GM19395 (cell line): ENCODE measurements around the gene CCNY.

Source experiments
- ATAC-seq: cut with Tn5 transposase; IDR thresholded peaks from one replicate; pipeline ENCODE4 v1.9.1; 2021; ENCODE audit warnings: mild to moderate bottlenecking, moderate library complexity; ENCODE audit not compliant: unreplicated experiment

Gene CCNY

GRCh38 chr10:35573796-35574195 is 237.5 kb downstream of the CCNY start:
- no peak for ATAC-seq

GRCh38 chr10:35574924-35575352 is 238.6 kb downstream of the CCNY start:
- no peak for ATAC-seq

GRCh38 chr10:35575640-35576039 is 239.3 kb downstream of the CCNY start:
- no peak for ATAC-seq

- no peak for ATAC-seq
These were observed 240.4 kb downstream of the CCNY start for GRCh38 chr10:35576730-35577129.

GRCh38 chr10:35577926-35578617 is 241.8 kb downstream of the CCNY start:
- ATAC-seq = no peak

- no peak for ATAC-seq
These were observed 242.3 kb downstream of the CCNY start for GRCh38 chr10:35578618-35578956.

- ATAC-seq = no peak
These were observed 242.8 kb downstream of the CCNY start for GRCh38 chr10:35579116-35579515.

GRCh38 chr10:35579726-35580422 is 243.6 kb downstream of the CCNY start:
- no peak for ATAC-seq

GRCh38 chr10:35580423-35580770 is 244.1 kb downstream of the CCNY start:
- no peak for ATAC-seq

GRCh38 chr10:35581655-35582054 is 245.3 kb downstream of the CCNY start:
- no peak for ATAC-seq

GRCh38 chr10:35584946-35585345 is 248.6 kb downstream of the CCNY start:
- ATAC-seq = no peak

GRCh38 chr10:35585356-35585755 is 249.0 kb downstream of the CCNY start:
- no peak for ATAC-seq

GRCh38 chr10:35585903-35586535 is 249.7 kb downstream of the CCNY start:
- no peak for ATAC-seq

GRCh38 chr10:35588836-35589235 is 252.5 kb downstream of the CCNY start:
- no peak for ATAC-seq

GRCh38 chr10:35592441-35592840 is 256.1 kb downstream of the CCNY start:
- ATAC-seq = no peak

- no peak for ATAC-seq
These were observed 258.1 kb downstream of the CCNY start for GRCh38 chr10:35594115-35595079.

- ATAC-seq = no peak
These were observed 258.8 kb downstream of the CCNY start for GRCh38 chr10:35595106-35595505.

GRCh38 chr10:35598379-35598778 is 262.1 kb downstream of the CCNY start:
- no peak for ATAC-seq

- no peak for ATAC-seq
These were observed 263.9 kb downstream of the CCNY start for GRCh38 chr10:35600193-35600592.

GRCh38 chr10:35605191-35605590 is 268.9 kb downstream of the CCNY start, which contains the start of gene GJD4:
Gene GJD4, plus strand, starts transcription at chr10:35605341. Its CDS starts 227 bp downstream, at chr10:35605568.
- no peak for ATAC-seq

- no peak for ATAC-seq
These were observed 270.1 kb downstream of the CCNY start for GRCh38 chr10:35606430-35606829.
